Mesothelial cell of epicardium (in vitro differentiated cells): ENCODE measurements around the gene GGT6. TPM values are rescaled to one million over a fixed set of nuclear protein-coding genes. Genes with fewer than 3 reads are reported as not detected.
A peak's percentile ranks its signal among the peaks of the same experiment; 100 is the strongest.

Experiments
- DNase-seq, 2 experiments: peaks; one replicate each; pipeline ENCODE4 v3.0.0; 2021; ENCODE audit warnings: low spot score in 2 of 2; ENCODE audit not compliant: unreplicated experiment in 2 of 2
- H3K27ac Mint-ChIP-seq: 2 replicates; pipeline ENCODE4 v1.8.0; 2021; ENCODE audit warnings: mixed read lengths
- H3K27me3 Mint-ChIP-seq: 2 replicates; pipeline ENCODE4 v1.8.0; 2021; ENCODE audit warnings: low read depth, mixed read lengths
- H3K36me3 Mint-ChIP-seq: 2 replicates; pipeline ENCODE4 v1.8.0; 2021; ENCODE audit warnings: mixed read lengths
- H3K4me1 Mint-ChIP-seq: 2 replicates; pipeline ENCODE4 v1.8.0; 2021; ENCODE audit warnings: mixed read lengths
- H3K4me3 Mint-ChIP-seq: 2 replicates; pipeline ENCODE4 v1.8.0; 2021; ENCODE audit warnings: mild to moderate bottlenecking, moderate library complexity, mixed read lengths
- H3K9me3 Mint-ChIP-seq: 2 replicates; pipeline ENCODE4 v1.8.0; 2021; ENCODE audit warnings: mixed read lengths
- CTCF ChIP-seq: fragments of 200-600 bp; sonication (generic); IDR thresholded peaks from one replicate; pipeline ENCODE4 v1.5.0; 2021; ENCODE audit warnings: antibody characterized with exemption; ENCODE audit not compliant: unreplicated experiment
- total RNA-seq: library from RNA; stranded (reverse); gene quantifications from 3 replicates; pipeline ENCODE4 v1.2.1, GENCODE V29; 2021

GGT6 gene
- total RNA-seq, 1 donor from 2014 or later: 0.27 TPM

GRCh38 chr17:4588898-4589625 lies 28.7 kb upstream of the GGT6 start:
- DNase-seq: no peak
- Mint-ChIP-seq H3K27me3 (no peaks in the 10 kb centered on the region), H3K9me3 (no peaks in the 10 kb centered on the region), H3K4me1 (peaks cover 81% of the 10 kb centered on the region), H3K4me3 (peak overlapping the region; percentile 89), H3K27ac (peak overlapping the region; percentile 94), H3K36me3 (no peaks in the 10 kb centered on the region)
- TF ChIP-seq CTCF: no peak

- Mint-ChIP-seq H3K4me1 (peaks cover 80% of the 10 kb centered on the region), H3K36me3 (no peaks in the 10 kb centered on the region), H3K9me3 (no peaks in the 10 kb centered on the region), H3K27ac (peak overlapping the region; percentile 94), H3K4me3 (peak overlapping the region; percentile 89), H3K27me3 (no peaks in the 10 kb centered on the region)
- TF ChIP-seq CTCF: no peak
- DNase-seq: no peak
Measured at GRCh38 chr17:4588391-4588790, 28.0 kb upstream of the GGT6 start.

- TF ChIP-seq CTCF: no peak
- H3K4me3 Mint-ChIP-seq: peak overlapping the region; percentile 89
- H3K27me3 Mint-ChIP-seq: no peaks in the 10 kb centered on the region
- no peaks in the 10 kb centered on the region for H3K9me3 Mint-ChIP-seq
- peak overlapping the region; percentile 94 for H3K27ac Mint-ChIP-seq
- no peak for DNase-seq
- H3K36me3 Mint-ChIP-seq: no peaks in the 10 kb centered on the region
- H3K4me1 Mint-ChIP-seq: peaks cover 85% of the 10 kb centered on the region
Measured at GRCh38 chr17:4587803-4588202, 27.4 kb upstream of the GGT6 start.

- H3K4me3 Mint-ChIP-seq: peak overlapping the region; percentile 89
- peaks cover 86% of the 10 kb centered on the region for H3K4me1 Mint-ChIP-seq
- peak overlapping the region; percentile 94 for H3K27ac Mint-ChIP-seq
- no peaks in the 10 kb centered on the region for H3K36me3 Mint-ChIP-seq
- no peaks in the 10 kb centered on the region for H3K27me3 Mint-ChIP-seq
- no peaks in the 10 kb centered on the region for H3K9me3 Mint-ChIP-seq
- TF ChIP-seq CTCF: no peak
- no peak for DNase-seq
Measured at GRCh38 chr17:4587195-4587594, 26.8 kb upstream of the GGT6 start.

GRCh38 chr17:4586043-4586442 lies 25.7 kb upstream of the GGT6 start:
- Mint-ChIP-seq H3K27me3 (no peaks in the 10 kb centered on the region), H3K27ac (peak overlapping the region; percentile 94), H3K36me3 (no peaks in the 10 kb centered on the region), H3K9me3 (no peaks in the 10 kb centered on the region), H3K4me1 (peaks cover 88% of the 10 kb centered on the region), H3K4me3 (peak overlapping the region; percentile 89)
- DNase-seq: no peak
- TF ChIP-seq CTCF: no peak
